NOMO-1 treated with DMSO at 0.1 percent for 48 hours (cell line): ENCODE results near the gene NISCH.
A peak's percentile ranks its signal among the peaks of the same experiment; 100 is the strongest.

Experiments
- DNase-seq: peaks from one replicate; lab custom pipeline; 2025; ENCODE audit not compliant: unreplicated experiment; lab: John Stamatoyannopoulos, UW

NISCH gene

DNA sequence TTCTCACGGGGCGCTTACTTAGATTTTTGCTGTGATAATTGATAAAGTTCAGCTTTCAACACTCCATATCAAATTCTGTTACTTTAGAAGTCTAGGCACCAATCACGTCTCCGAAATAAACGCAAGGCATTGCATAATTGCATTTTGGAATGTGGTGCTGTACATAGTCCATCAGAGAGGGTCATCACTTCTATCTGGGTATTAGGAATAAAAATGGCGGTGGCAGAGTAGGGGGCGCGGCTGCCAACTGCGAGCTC is 80.6 kb downstream of the NISCH start:
- no peak for DNase-seq

DNA sequence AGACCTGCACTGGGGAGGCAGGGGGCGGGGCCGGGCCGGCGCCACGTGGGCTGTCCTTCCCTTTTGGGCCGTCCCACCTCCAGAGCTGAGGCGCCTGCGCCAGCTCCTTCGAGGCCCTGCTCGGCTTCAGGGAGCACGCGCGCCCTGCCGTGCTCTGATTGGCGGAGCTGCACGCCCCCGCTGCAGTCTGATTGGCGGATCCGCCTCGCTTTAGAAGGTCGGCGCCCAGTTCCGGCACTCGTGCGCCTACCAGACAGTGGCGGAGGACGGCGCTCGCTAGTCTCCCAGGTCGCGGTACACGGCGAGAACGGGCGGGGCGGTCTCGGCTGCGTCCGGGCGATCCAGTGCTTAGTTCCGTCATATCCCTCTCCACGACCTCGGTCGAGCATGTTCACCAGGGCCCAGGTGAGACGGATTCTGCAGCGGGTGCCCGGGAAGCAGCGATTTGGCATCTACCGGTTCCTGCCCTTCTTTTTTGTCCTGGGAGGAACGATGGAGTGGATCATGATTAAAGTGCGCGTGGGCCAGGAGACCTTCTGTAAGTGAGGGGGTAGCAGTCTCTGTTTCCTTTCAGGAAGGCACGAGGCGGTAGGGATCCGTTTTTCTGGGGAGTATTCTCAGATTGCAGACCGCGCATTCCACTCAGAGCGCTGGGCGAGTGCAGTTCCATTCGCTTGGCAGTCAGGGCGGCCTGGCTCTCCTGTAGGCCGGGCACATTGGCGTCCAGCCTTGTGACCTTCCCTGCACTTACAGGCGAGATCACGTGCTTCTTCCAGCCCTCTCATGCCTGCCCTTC is 81.2 kb downstream of the NISCH start, which contains the start of gene UQCC5:
Gene UQCC5, plus strand, starts transcription at position 237 of the 796 bp plus-strand sequence. Its CDS starts 151 bp downstream, at position 388.
- DNase-seq: peak; percentile 97

DNA sequence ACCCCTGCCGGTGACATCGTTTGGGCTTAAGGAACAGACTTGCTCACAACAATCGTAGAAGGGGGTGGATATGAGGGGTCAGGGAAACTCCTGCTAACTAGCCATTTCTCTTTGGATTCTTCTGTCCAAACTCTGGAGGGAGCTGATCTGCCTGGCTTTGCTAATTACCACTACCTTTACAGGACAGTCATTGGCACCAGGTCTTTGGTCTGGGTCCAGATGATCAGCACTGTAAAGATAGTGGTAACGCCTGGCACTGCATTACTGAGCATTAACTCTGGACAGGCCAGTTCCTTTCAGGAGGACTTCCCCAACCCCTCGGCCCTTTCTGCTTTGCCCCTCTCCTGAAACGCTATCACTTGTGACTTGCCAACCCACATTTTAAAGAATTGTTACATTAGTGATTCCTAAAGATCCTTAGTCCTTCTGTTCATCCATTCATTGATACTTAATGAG is 81.8 kb downstream of the NISCH start:
- DNase-seq: peak; percentile 42

DNA sequence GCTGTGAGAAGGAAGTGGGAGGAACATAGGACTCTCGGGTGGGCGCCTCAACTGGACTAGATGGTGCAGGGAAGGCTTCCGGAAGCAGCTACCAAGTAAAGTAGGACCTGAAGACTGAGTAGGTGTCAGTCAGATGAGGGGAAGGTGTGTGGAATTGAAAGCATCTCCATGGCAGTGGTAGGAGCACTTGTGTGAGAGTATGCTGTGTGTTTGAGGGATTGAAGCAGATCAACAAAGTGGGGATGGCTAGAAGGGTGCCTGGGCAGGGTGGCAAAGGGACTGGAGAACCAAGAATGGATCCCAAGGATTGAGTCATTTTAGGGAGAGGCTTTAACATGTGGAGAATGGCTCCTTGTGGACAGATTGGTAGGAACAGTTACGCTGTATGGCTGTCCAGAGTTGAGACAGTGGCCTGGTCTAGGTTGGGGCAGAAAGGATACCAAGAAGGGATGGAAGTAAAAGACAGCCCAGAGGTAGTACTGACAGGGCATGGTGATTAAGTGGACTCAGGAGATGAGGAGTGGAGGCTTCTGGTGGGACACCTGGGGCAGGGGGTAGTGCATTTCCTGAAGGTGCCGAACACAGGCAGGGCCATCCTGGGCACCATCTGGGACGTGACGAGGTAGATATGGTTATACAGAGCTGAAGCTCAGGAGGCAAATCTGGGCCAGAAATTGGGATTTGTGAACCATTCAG is 82.5 kb downstream of the NISCH start:
- DNase-seq: no peak

DNA sequence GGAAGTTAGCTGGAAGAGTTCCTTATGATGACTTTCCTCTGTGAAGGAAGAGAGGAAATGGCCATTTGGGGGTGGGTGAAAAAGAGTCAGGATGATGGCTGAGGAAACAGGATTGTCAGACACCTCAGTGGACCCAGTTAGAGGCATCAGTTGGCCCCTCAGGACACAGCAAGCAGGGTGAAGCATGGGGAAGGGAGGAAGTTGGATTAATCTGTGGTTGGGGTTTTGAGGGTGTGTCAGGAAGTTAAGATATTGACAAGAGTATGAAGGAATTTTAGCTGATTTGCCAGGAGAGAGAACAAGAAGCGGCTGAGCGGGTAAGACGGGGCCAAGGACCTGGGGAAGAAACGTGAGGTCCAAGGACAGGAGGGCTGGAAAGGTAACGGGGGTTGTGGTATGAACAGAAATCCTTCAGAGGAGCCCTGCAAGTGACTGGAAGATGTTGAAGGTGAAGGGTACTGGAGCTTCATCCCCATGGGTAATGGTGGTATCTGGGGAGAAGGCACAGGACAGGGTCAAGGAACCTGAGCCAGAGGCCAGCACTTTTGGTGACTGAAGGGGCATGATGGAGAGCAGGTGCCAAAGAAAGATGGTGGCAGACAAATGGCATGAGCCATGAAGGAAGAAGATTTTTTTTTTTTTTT is 83.7 kb downstream of the NISCH start:
- DNase-seq: peak; percentile 20

DNA sequence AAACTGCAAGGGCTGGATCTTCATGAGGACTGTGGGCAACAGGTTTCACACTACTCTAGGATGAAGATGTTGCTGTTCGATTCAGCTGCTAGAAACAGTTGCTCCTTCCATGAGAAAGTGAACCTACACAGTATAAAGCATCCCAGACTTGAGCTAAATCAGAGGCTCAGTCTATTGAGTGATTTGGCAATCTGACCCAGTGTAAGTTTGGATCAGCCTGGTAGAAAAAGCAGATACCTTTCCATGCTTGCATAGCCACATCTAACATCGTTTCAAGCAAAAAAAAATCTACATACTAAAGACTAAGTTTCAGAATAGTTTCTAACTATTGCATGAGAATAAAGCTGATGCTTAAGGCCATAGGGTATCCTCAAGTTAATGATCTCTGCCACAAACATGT is 85.6 kb downstream of the NISCH start:
- DNase-seq: no peak
